Measurements from ENCODE around the gene PTMS.

The PTMS gene

GRCh38 chr12:6772726-6773589 is 6.8 kb downstream of the PTMS start:
- H3K4me1 ChIP-seq (ENCODE audit: insufficient read depth, low read length): peaks cover 22% of the 10 kb centered on the region
- peak overlapping the region; percentile 44 for H3K4me3 ChIP-seq (ENCODE audit: low read length)
- no peak overlapping the region for H3K27ac ChIP-seq (ENCODE audit: low read depth, low read length)
- no peak overlapping the region for H3K9ac ChIP-seq (ENCODE audit: low read depth, low read length)
- 33% methylated on average over 21 of the region's 21 CpGs for WGBS
- H3K27me3 ChIP-seq (ENCODE audit: insufficient read depth, low read length): peaks cover 41% of the 10 kb centered on the region
- no peaks in the 10 kb centered on the region for H3K9me3 ChIP-seq (ENCODE audit: insufficient read depth, low read depth, low read length)
- H3K36me3 ChIP-seq (ENCODE audit: insufficient read depth, low read length): peaks cover 24% of the 10 kb centered on the region

GRCh38 chr12:6773590-6774351 is 7.6 kb downstream of the PTMS start:
- peaks cover 24% of the 10 kb centered on the region for H3K36me3 ChIP-seq (ENCODE audit: insufficient read depth, low read length)
- peaks cover 15% of the 10 kb centered on the region for H3K4me1 ChIP-seq (ENCODE audit: insufficient read depth, low read length)
- peak overlapping the region; percentile 44 for H3K4me3 ChIP-seq (ENCODE audit: low read length)

GRCh38 chr12:6774499-6775062 is 8.4 kb downstream of the PTMS start:
- H3K27ac ChIP-seq (ENCODE audit: low read depth, low read length): no peak overlapping the region
- H3K27me3 ChIP-seq (ENCODE audit: insufficient read depth, low read length): peaks cover 45% of the 10 kb centered on the region
- H3K36me3 ChIP-seq (ENCODE audit: insufficient read depth, low read length): peaks cover 19% of the 10 kb centered on the region
- no peak overlapping the region for H3K9ac ChIP-seq (ENCODE audit: low read depth, low read length)
- H3K9me3 ChIP-seq (ENCODE audit: insufficient read depth, low read depth, low read length): no peaks in the 10 kb centered on the region
- H3K4me1 ChIP-seq (ENCODE audit: insufficient read depth, low read length): peaks cover 7% of the 10 kb centered on the region
- WGBS: 87% methylated on average over 15 of the region's 15 CpGs
- no peak overlapping the region for H3K4me3 ChIP-seq (ENCODE audit: low read length)

More at GRCh38 chr12:6773590-6774351, 7.6 kb downstream of the PTMS start:
- 8% methylated on average over 57 of the region's 60 CpGs for WGBS
- Histone ChIP-seq H3K27ac (ENCODE audit: low read depth, low read length) (no peak overlapping the region), H3K27me3 (ENCODE audit: insufficient read depth, low read length) (peaks cover 45% of the 10 kb centered on the region), H3K9ac (ENCODE audit: low read depth, low read length) (no peak overlapping the region), H3K9me3 (ENCODE audit: insufficient read depth, low read depth, low read length) (no peaks in the 10 kb centered on the region)

GRCh38 chr12:6775185-6776174 is 9.3 kb downstream of the PTMS start:
- no peak overlapping the region for H3K27ac ChIP-seq (ENCODE audit: low read depth, low read length)
- peaks cover 6% of the 10 kb centered on the region for H3K4me1 ChIP-seq (ENCODE audit: insufficient read depth, low read length)
- H3K27me3 ChIP-seq (ENCODE audit: insufficient read depth, low read length): peaks cover 45% of the 10 kb centered on the region
- H3K4me3 ChIP-seq (ENCODE audit: low read length): no peak overlapping the region
- H3K36me3 ChIP-seq (ENCODE audit: insufficient read depth, low read length): peaks cover 10% of the 10 kb centered on the region
- H3K9ac ChIP-seq (ENCODE audit: low read depth, low read length): no peak overlapping the region
- no peaks in the 10 kb centered on the region for H3K9me3 ChIP-seq (ENCODE audit: insufficient read depth, low read depth, low read length)
- WGBS: 86% methylated on average over 16 of the region's 16 CpGs

GRCh38 chr12:6777386-6777785 is 11.2 kb downstream of the PTMS start:
- Histone ChIP-seq H3K27ac (ENCODE audit: low read depth, low read length) (no peak overlapping the region), H3K36me3 (ENCODE audit: insufficient read depth, low read length) (no peaks in the 10 kb centered on the region), H3K9me3 (ENCODE audit: insufficient read depth, low read depth, low read length) (no peaks in the 10 kb centered on the region), H3K4me3 (ENCODE audit: low read length) (0 out of 2 replicates have a peak overlapping the region, but pooled peaks have one; percentile 54), H3K27me3 (ENCODE audit: insufficient read depth, low read length) (peaks cover 41% of the 10 kb centered on the region), H3K4me1 (ENCODE audit: insufficient read depth, low read length) (peaks cover 6% of the 10 kb centered on the region), H3K9ac (ENCODE audit: low read depth, low read length) (no peak overlapping the region)
- WGBS: 83% methylated on average over 5 of the region's 5 CpGs

- 18% methylated on average over 14 of the region's 14 CpGs for WGBS
- Histone ChIP-seq H3K27ac (ENCODE audit: low read depth, low read length) (no peak overlapping the region), H3K9ac (ENCODE audit: low read depth, low read length) (peak overlapping the region; percentile 41; the same call in 1 of the 2 replicates), H3K4me1 (ENCODE audit: insufficient read depth, low read length) (peaks cover under 1% of the 10 kb centered on the region; the same call in 1 of the 2 replicates), H3K36me3 (ENCODE audit: insufficient read depth, low read length) (no peaks in the 10 kb centered on the region), H3K9me3 (ENCODE audit: insufficient read depth, low read depth, low read length) (no peaks in the 10 kb centered on the region), H3K27me3 (ENCODE audit: insufficient read depth, low read length) (peaks cover 33% of the 10 kb centered on the region), H3K4me3 (ENCODE audit: low read length) (peak overlapping the region; percentile 54)
These were observed 12.0 kb downstream of the PTMS start for GRCh38 chr12:6778217-6778573.

GRCh38 chr12:6778574-6779550 is 12.7 kb downstream of the PTMS start:
- peaks cover 27% of the 10 kb centered on the region for H3K27me3 ChIP-seq (ENCODE audit: insufficient read depth, low read length)
- no peaks in the 10 kb centered on the region for H3K9me3 ChIP-seq (ENCODE audit: insufficient read depth, low read depth, low read length)
- no peak overlapping the region for H3K27ac ChIP-seq (ENCODE audit: low read depth, low read length)
- WGBS: 7% methylated on average over 35 of the region's 35 CpGs
- H3K36me3 ChIP-seq (ENCODE audit: insufficient read depth, low read length): no peaks in the 10 kb centered on the region
- H3K4me1 ChIP-seq (ENCODE audit: insufficient read depth, low read length): no peaks in the 10 kb centered on the region
- peak overlapping the region; percentile 54 for H3K4me3 ChIP-seq (ENCODE audit: low read length)
- peak overlapping the region; percentile 41; the same call in 1 of the 2 replicates for H3K9ac ChIP-seq (ENCODE audit: low read depth, low read length)

GRCh38 chr12:6779708-6780432 is 13.7 kb downstream of the PTMS start:
- no peak overlapping the region for H3K4me3 ChIP-seq (ENCODE audit: low read length)
- H3K4me1 ChIP-seq (ENCODE audit: insufficient read depth, low read length): no peaks in the 10 kb centered on the region
- H3K27ac ChIP-seq (ENCODE audit: low read depth, low read length): no peak overlapping the region
- peaks cover 17% of the 10 kb centered on the region; the same call in 1 of the 2 replicates for H3K27me3 ChIP-seq (ENCODE audit: insufficient read depth, low read length)
- no peaks in the 10 kb centered on the region for H3K9me3 ChIP-seq (ENCODE audit: insufficient read depth, low read depth, low read length)
- H3K36me3 ChIP-seq (ENCODE audit: insufficient read depth, low read length): no peaks in the 10 kb centered on the region
- H3K9ac ChIP-seq (ENCODE audit: low read depth, low read length): no peak overlapping the region
- WGBS: 96% methylated on average over 6 of the region's 6 CpGs

- Histone ChIP-seq H3K4me3 (ENCODE audit: low read length) (no peak overlapping the region), H3K27ac (ENCODE audit: low read depth, low read length) (no peak overlapping the region), H3K9me3 (ENCODE audit: insufficient read depth, low read depth, low read length) (no peaks in the 10 kb centered on the region), H3K36me3 (ENCODE audit: insufficient read depth, low read length) (no peaks in the 10 kb centered on the region), H3K27me3 (ENCODE audit: insufficient read depth, low read length) (peaks cover 15% of the 10 kb centered on the region; the same call in 1 of the 2 replicates), H3K9ac (ENCODE audit: low read depth, low read length) (no peak overlapping the region), H3K4me1 (ENCODE audit: insufficient read depth, low read length) (no peaks in the 10 kb centered on the region)
- WGBS: 89% methylated on average over 6 of the region's 6 CpGs
These were observed 14.4 kb downstream of the PTMS start for GRCh38 chr12:6780573-6780972.
